B cell (primary cell): ENCODE results near the gene PRUNE2.

Experiments
- EZH2 ChIP-seq: IDR thresholded peaks from 2 replicates; pipeline ENCODE4 v1.6.1; 2012; ENCODE audit warnings: borderline replicate concordance, low read depth, mild to moderate bottlenecking, moderate library complexity, low read length; ENCODE audit not compliant: insufficient read depth, poor library complexity, severe bottlenecking
- TF ChIP-seq, protein P1 (sequence below): fragments of 200-600 bp; IDR thresholded peaks from one replicate; pipeline ENCODE4 v1.8.0; 2022; ENCODE audit warnings: antibody characterized with exemption, mild to moderate bottlenecking

DNA sequence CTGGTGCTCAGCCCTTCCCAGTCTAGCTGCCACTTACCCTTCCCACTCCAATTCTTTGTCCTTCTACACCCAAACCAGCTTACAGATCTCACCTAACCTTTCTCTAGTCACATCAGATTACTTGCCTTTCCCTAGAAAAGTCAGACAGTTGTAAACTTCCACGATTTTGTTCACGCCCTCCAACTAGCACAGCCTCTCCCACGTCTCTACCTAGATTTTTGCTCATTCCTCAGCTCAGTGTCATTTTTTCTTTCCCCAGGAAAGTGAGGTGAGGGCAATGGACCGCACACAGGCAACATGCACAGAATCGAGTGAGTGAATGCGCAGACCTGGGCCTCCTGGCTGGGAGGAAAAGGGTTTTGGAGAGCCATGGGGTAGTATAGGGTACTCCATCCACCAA is 20.9 kb upstream of the PRUNE2 start:
- TF ChIP-seq, protein P1, sequence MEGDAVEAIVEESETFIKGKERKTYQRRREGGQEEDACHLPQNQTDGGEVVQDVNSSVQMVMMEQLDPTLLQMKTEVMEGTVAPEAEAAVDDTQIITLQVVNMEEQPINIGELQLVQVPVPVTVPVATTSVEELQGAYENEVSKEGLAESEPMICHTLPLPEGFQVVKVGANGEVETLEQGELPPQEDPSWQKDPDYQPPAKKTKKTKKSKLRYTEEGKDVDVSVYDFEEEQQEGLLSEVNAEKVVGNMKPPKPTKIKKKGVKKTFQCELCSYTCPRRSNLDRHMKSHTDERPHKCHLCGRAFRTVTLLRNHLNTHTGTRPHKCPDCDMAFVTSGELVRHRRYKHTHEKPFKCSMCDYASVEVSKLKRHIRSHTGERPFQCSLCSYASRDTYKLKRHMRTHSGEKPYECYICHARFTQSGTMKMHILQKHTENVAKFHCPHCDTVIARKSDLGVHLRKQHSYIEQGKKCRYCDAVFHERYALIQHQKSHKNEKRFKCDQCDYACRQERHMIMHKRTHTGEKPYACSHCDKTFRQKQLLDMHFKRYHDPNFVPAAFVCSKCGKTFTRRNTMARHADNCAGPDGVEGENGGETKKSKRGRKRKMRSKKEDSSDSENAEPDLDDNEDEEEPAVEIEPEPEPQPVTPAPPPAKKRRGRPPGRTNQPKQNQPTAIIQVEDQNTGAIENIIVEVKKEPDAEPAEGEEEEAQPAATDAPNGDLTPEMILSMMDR: no peak
- no peak for TF ChIP-seq EZH2
